ENCODE measurements around the gene ARSK. TPM values are rescaled to one million over a fixed set of nuclear protein-coding genes. Genes with fewer than 3 reads are reported as not detected.

ARSK gene, protein sequence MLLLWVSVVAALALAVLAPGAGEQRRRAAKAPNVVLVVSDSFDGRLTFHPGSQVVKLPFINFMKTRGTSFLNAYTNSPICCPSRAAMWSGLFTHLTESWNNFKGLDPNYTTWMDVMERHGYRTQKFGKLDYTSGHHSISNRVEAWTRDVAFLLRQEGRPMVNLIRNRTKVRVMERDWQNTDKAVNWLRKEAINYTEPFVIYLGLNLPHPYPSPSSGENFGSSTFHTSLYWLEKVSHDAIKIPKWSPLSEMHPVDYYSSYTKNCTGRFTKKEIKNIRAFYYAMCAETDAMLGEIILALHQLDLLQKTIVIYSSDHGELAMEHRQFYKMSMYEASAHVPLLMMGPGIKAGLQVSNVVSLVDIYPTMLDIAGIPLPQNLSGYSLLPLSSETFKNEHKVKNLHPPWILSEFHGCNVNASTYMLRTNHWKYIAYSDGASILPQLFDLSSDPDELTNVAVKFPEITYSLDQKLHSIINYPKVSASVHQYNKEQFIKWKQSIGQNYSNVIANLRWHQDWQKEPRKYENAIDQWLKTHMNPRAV
- 1 to 10 TPM; 4.3 to 6.2 TPM for total RNA-seq

DNA sequence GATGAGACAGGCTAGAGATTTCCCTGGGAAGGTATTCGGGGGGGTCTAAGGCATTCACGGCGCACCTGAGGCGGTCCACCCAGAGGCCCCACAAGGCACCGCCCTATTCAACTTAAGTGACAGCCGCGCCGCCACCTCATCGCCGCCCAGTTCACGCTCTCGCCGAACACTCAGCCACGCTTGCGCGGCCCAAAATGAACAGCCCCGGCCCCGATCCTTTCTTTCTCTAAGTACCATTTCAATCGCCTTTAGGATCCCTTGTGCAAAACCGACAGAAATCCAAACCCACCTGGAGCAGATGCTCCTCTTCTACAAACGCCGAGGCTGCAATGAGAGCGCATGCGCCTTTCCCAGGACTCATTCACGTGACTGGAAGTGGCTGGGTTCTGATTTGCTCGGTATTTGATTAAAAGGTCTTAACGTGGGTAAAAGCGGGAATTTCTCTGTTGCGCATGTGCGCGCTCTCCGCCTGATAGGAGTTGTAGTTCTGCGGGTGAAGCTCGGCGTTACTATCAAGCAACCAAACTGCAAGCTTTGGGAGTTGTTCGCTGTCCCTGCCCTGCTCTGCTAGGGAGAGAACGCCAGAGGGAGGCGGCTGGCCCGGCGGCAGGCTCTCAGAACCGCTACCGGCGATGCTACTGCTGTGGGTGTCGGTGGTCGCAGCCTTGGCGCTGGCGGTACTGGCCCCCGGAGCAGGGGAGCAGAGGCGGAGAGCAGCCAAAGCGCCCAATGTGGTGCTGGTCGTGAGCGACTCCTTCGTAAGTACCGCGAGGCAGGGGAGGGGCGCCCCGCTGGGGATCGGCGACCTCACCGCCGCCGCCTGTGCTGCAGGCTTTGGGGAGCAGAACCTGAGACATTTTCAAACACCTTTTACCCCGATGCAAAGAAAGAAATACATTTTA lies at the start of gene ARSK, which contains the start of gene SKIC3:
Gene ARSK, plus strand, starts transcription at position 455 of the 902 bp plus-strand sequence. Its CDS starts 178 bp downstream, at position 633.
Gene SKIC3, minus strand, starts transcription at position 331 of the 902 bp plus-strand sequence. CDS start 7,827 bp downstream, outside the sequence.
- peak within 1 kb of the TSS; percentile 82 to 93 (median 86) for H3K27ac ChIP-seq
- H3K9me3 ChIP-seq: no peaks in the 10 kb centered on the region
- H3K27me3 ChIP-seq: no peaks in the 10 kb centered on the region
- 0% methylated on average over 32 to 61 of the region's 63 CpGs for WGBS, 2 donors
- H3K36me3 ChIP-seq (replicated peaks in 1 of 2; ENCODE audit: insufficient read depth in 1 of 2, low read depth in 2 of 2): no peaks in the 10 kb centered on the region
- peak; percentile 87 to 98 (median 96) for TF ChIP-seq POLR2A (IDR thresholded peaks at IDR 0.05)
- TF ChIP-seq, protein P1, sequence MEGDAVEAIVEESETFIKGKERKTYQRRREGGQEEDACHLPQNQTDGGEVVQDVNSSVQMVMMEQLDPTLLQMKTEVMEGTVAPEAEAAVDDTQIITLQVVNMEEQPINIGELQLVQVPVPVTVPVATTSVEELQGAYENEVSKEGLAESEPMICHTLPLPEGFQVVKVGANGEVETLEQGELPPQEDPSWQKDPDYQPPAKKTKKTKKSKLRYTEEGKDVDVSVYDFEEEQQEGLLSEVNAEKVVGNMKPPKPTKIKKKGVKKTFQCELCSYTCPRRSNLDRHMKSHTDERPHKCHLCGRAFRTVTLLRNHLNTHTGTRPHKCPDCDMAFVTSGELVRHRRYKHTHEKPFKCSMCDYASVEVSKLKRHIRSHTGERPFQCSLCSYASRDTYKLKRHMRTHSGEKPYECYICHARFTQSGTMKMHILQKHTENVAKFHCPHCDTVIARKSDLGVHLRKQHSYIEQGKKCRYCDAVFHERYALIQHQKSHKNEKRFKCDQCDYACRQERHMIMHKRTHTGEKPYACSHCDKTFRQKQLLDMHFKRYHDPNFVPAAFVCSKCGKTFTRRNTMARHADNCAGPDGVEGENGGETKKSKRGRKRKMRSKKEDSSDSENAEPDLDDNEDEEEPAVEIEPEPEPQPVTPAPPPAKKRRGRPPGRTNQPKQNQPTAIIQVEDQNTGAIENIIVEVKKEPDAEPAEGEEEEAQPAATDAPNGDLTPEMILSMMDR (IDR thresholded peaks at IDR 0.05): peak in 6 of 7 experiments; percentile 26 to 57 (median 54)
- peak within 1 kb of the TSS; percentile 48 to 87 for H3K4me3 ChIP-seq
- intact Hi-C loops (cut with DNase I): no loop called here
- DNase-seq (peak; percentile 94 to 98 (median 97)), ATAC-seq (peak; percentile 95)
- H3K4me1 ChIP-seq: peaks cover 30% of the 10 kb centered on the region

DNA sequence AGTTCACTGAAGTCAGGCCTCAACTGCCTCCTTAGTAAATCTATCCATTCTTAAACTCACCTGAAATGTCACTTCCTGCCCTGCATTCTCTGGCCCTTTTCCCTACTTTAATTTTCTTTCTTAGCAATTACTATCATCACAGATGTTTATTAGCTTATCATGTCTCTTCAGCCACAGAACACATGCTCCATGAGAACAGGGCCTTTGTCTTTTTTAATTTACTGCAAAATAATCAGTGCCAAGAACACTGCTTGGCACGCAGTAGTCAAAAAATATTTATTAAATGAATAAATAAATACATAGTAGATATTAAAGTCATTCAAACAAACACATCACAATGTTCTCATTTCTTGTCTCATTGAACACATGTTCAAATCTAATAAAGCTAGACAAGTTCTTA lies 46.4 kb upstream of the ARSK start:
- no peaks in the 10 kb centered on the region for H3K9me3 ChIP-seq
- 41 to 46% methylated on average over 1 of the region's 1 CpG for WGBS, 2 donors
- TF ChIP-seq POLR2A (IDR thresholded peaks at IDR 0.05): no peak
- TF ChIP-seq, protein P1 (IDR thresholded peaks at IDR 0.05): no peak
- intact Hi-C loops (cut with DNase I): no loop called here
- H3K27me3 ChIP-seq: no peaks in the 10 kb centered on the region
- no peak for ATAC-seq
- H3K27ac ChIP-seq: no peak overlapping the region
- H3K4me1 ChIP-seq: peaks cover 3% of the 10 kb centered on the region
- no peak overlapping the region for H3K4me3 ChIP-seq
- no peak for DNase-seq
- H3K36me3 ChIP-seq (replicated peaks in 1 of 2; ENCODE audit: insufficient read depth in 1 of 2, low read depth in 2 of 2): peaks cover 0 to 8% of the 10 kb centered on the region in 2 donors

DNA sequence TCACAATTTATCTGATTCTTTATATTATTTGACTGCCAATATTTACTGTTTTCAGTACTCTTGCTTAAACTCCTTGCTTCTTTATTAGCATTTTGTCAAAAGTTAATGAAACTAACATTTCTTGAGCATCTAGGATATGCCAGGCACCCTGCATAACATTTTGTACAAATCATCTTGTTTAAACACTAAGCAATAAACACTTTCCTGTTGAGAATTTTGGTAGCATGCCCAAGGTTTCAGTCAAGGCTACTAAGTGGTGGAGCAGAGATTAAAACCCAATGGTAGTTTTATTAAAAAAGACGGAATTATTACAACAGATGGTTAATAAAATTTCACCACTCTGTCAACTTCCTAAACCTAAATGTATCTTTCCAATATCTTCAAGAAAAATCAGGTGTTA lies 43.3 kb upstream of the ARSK start:
- Histone ChIP-seq H3K36me3 (replicated peaks in 1 of 2; ENCODE audit: insufficient read depth in 1 of 2, low read depth in 2 of 2) (peaks cover 0 to 8% of the 10 kb centered on the region in 2 donors), H3K27ac (no peak overlapping the region), H3K4me1 (peaks cover 3% of the 10 kb centered on the region), H3K4me3 (no peak overlapping the region), H3K9me3 (no peaks in the 10 kb centered on the region), H3K27me3 (no peaks in the 10 kb centered on the region)
- 57 to 67% methylated on average over 1 of the region's 1 CpG for WGBS, 2 donors
- TF ChIP-seq POLR2A (IDR thresholded peaks at IDR 0.05): no peak
- TF ChIP-seq, protein P1 (IDR thresholded peaks at IDR 0.05): no peak
- DNase-seq: no peak
- intact Hi-C loops (cut with DNase I): no loop called here
- no peak for ATAC-seq

DNA sequence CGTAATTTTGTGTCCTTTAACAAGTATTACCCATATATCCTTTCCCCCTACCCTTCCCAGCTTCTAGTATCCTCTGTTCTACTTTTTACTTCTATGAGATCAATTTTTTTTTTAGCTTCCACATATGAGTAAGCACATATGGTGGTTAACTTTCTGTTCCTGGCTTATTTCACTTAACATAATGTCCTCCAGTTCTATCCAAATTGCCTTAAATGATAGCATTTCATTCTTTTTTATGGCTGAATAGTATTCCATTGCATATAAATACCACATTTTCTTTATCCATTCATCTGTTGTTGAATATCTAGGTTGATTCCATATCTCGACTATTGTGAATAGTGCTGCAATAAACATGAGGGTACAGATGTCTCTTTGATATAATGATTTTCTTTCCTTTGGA lies 36.5 kb upstream of the ARSK start:
- Histone ChIP-seq H3K9me3 (no peaks in the 10 kb centered on the region), H3K27ac (no peak overlapping the region), H3K27me3 (no peaks in the 10 kb centered on the region), H3K36me3 (replicated peaks in 1 of 2; ENCODE audit: insufficient read depth in 1 of 2, low read depth in 2 of 2) (peaks cover 0 to 11% of the 10 kb centered on the region in 2 donors), H3K4me1 (no peaks in the 10 kb centered on the region), H3K4me3 (no peak overlapping the region)
- ATAC-seq (no peak), DNase-seq (no peak)
- intact Hi-C loops (cut with DNase I): no loop called here
- TF ChIP-seq, protein P1 (IDR thresholded peaks at IDR 0.05): no peak
- TF ChIP-seq POLR2A (IDR thresholded peaks at IDR 0.05): no peak
- 96 to 97% methylated on average over 2 of the region's 2 CpGs for WGBS, 2 donors
